Measurements from ENCODE around the gene BUD31. TPM values are rescaled to one million over a fixed set of nuclear protein-coding genes. Genes with fewer than 3 reads are reported as not detected.

BUD31 gene
- total and polyA plus RNA-seq, 2 of the 4 experiments (the other 2 are of a cell fraction): 72.6 to 97.2 TPM

- peaks cover 24% of the 10 kb centered on the region for H4K20me1 ChIP-seq (ENCODE audit: insufficient read depth, low read length)
- DNase-seq (no peak), ATAC-seq (ENCODE audit: low read depth) (no peak)
- no peaks in the 10 kb centered on the region for H3K27me3 ChIP-seq (ENCODE audit: control insufficient read depth, insufficient read depth, low read length)
- H3K27ac ChIP-seq (ENCODE audit: insufficient read depth, low read length): no peak overlapping the region
- no peak overlapping the region for H3K23ac ChIP-seq (ENCODE audit: low read depth, low read length)
- H3K79me1 ChIP-seq (ENCODE audit: low read depth in 1 of 2, low read length in 2 of 2): peaks cover 9 to 18% of the 10 kb centered on the region in 2 experiments
- no peak overlapping the region for H3K4me2 ChIP-seq (ENCODE audit: low read depth, low read length)
- H2BK5ac ChIP-seq (ENCODE audit: low read depth, low read length, poor library complexity, severe bottlenecking): no peak overlapping the region
- no peak overlapping the region for H3K4ac ChIP-seq (ENCODE audit: low read depth, low read length)
- no peak overlapping the region for H2BK20ac ChIP-seq (ENCODE audit: low read depth, low read length)
- no peak overlapping the region for H2AFZ ChIP-seq (replicated peaks; ENCODE audit: low read length, poor library complexity)
- no peak overlapping the region for H4K8ac ChIP-seq (ENCODE audit: low read depth in 2 of 2, low read length in 2 of 2)
- H3K36me3 ChIP-seq (ENCODE audit: control insufficient read depth, insufficient read depth, low read length): peaks cover 73% of the 10 kb centered on the region
- BruUV-seq (replicated peaks): no TSS peak
- ChIA-PET CTCF (no interaction called here), POLR2A (ENCODE audit: unreplicated experiment) (interaction anchor here (1.3 kb wide), 1 partner anchor 11 kb away, joined by 3 read pairs; the partner anchor contains the start of genes BUD31 and PDAP1)
- in situ Hi-C loops (cut with MboI; ENCODE audit: low sequenced_read_pairs) (no loop called here), dilution Hi-C loops (cut with HindIII; ENCODE audit: low sequenced_read_pairs, unreplicated experiment) (no loop called here), intact Hi-C loops (cut with micrococcal nuclease) (no loop called here)
- H3K4me1 ChIP-seq (ENCODE audit: control insufficient read depth, insufficient read depth, low read length): no peaks in the 10 kb centered on the region
- H3K18ac ChIP-seq (ENCODE audit: low read depth, low read length): no peak overlapping the region
- H4K91ac ChIP-seq (ENCODE audit: insufficient read depth, low read depth, low read length): no peak overlapping the region
- no peak overlapping the region for H3K4me3 ChIP-seq (ENCODE audit: insufficient read depth, low read depth, low read length)
- no peak overlapping the region for H2BK15ac ChIP-seq (ENCODE audit: low read depth, low read length)
- H3K14ac ChIP-seq (replicated peaks; ENCODE audit: low read depth, low read length): no peak overlapping the region
- H3K56ac ChIP-seq (ENCODE audit: extremely low read depth, insufficient read depth, low read length): no peak overlapping the region
- no peaks in the 10 kb centered on the region for H3K9me1 ChIP-seq (ENCODE audit: insufficient read depth, low read length)
- no peak for TF ChIP-seq MXI1 (IDR thresholded peaks at IDR 0.05; ENCODE audit: borderline replicate concordance, low read depth, low read length)
- TF ChIP-seq RFX5 (IDR thresholded peaks at IDR 0.05; ENCODE audit: low read depth, low read length): no peak
- TF ChIP-seq FOS (IDR thresholded peaks at IDR 0.05; ENCODE audit: low read depth, low read length): no peak
- no peak for TF ChIP-seq CHD1 (IDR thresholded peaks at IDR 0.05; ENCODE audit: low read depth, low read length)
- TF ChIP-seq, protein P1, sequence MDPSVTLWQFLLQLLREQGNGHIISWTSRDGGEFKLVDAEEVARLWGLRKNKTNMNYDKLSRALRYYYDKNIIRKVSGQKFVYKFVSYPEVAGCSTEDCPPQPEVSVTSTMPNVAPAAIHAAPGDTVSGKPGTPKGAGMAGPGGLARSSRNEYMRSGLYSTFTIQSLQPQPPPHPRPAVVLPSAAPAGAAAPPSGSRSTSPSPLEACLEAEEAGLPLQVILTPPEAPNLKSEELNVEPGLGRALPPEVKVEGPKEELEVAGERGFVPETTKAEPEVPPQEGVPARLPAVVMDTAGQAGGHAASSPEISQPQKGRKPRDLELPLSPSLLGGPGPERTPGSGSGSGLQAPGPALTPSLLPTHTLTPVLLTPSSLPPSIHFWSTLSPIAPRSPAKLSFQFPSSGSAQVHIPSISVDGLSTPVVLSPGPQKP (IDR thresholded peaks at IDR 0.05; ENCODE audit: borderline replicate concordance, low read depth, low read length): no peak
- TF ChIP-seq RCOR1 (IDR thresholded peaks at IDR 0.05; ENCODE audit: insufficient replicate concordance, low read length): no peak
- no peak for TF ChIP-seq BHLHE40 (IDR thresholded peaks at IDR 0.05; ENCODE audit: low read depth, low read length)
- TF ChIP-seq POLR2A (IDR thresholded peaks at IDR 0.05; ENCODE audit: low read depth, low read length): no peak
- TF ChIP-seq USF2 (IDR thresholded peaks at IDR 0.05; ENCODE audit: low read depth, low read length): no peak
- no peak for TF ChIP-seq RAD21 (IDR thresholded peaks at IDR 0.05; ENCODE audit: low read length)
- no peak overlapping the region for H2AK9ac ChIP-seq (replicated peaks; ENCODE audit: low read depth, low read length, poor library complexity)
- no peaks in the 10 kb centered on the region for H3K9me3 ChIP-seq (ENCODE audit: control insufficient read depth, insufficient read depth, low read length)
- no CpG with 5 or more reads among the region's 5 CpGs for WGBS, 2 experiments (ENCODE audit: extremely low coverage in 2 of 2, insufficient read length in 1 of 2)
- H2AK5ac ChIP-seq (ENCODE audit: low read depth, low read length): no peak overlapping the region
- H4K5ac ChIP-seq (ENCODE audit: low read depth, low read length): no peak overlapping the region
- no peak overlapping the region for H3K9ac ChIP-seq (ENCODE audit: low read depth, low read length)
- H2BK120ac ChIP-seq (ENCODE audit: low read depth, low read length): no peak overlapping the region
Observed at GRCh38 chr7:99420213-99420612, 11.4 kb downstream of the BUD31 start.

Measured in IMR-90 (cell line).